GM23338 (cell line): ENCODE data around the gene RAB8B. TPM values are rescaled to one million over a fixed set of nuclear protein-coding genes. Genes with fewer than 3 reads are reported as not detected.

Source experiments
- ATAC-seq: fragments of 200-7000 bp; cut with Tn5 transposase; 3 replicates; pipeline ENCODE4 v1.9.1; 2020
- DNase-seq: peaks from one replicate; pipeline ENCODE4 v3.0.0-alpha.2; 2015; ENCODE audit warnings: low spot score
- H2AFZ ChIP-seq: fragments of 200-600 bp; sonication (generic); 2 replicates; pipeline ENCODE4 v1.8.0; 2016; ENCODE audit warnings: antibody characterized with exemption, mild to moderate bottlenecking, moderate library complexity
- H3F3A ChIP-seq: fragments of 200-600 bp; sonication (generic); replicated peaks from 2 replicates; pipeline ENCODE4 v1.8.0; 2017; ENCODE audit warnings: antibody characterized with exemption, mixed run types, low read depth
- H3K27ac ChIP-seq: fragments of 200-600 bp; sonication (generic); 2 replicates; pipeline ENCODE4 v1.6.1; 2016; ENCODE audit warnings: low read depth
- H3K27me3 ChIP-seq: fragments of 200-600 bp; sonication (generic); 2 replicates; pipeline ENCODE4 v1.8.0; 2016; ENCODE audit warnings: mild to moderate bottlenecking, mixed run types, moderate library complexity; ENCODE audit not compliant: insufficient read depth
- H3K36me3 ChIP-seq: fragments of 200-600 bp; sonication (generic); 2 replicates; pipeline ENCODE4 v1.8.0; 2016; ENCODE audit warnings: mild to moderate bottlenecking; ENCODE audit not compliant: insufficient read depth
- H3K4me1 ChIP-seq: fragments of 200-600 bp; sonication (generic); 2 replicates; pipeline ENCODE4 v1.8.0; 2016; ENCODE audit warnings: mild to moderate bottlenecking, moderate library complexity; ENCODE audit not compliant: insufficient read depth
- H3K4me2 ChIP-seq: fragments of 200-600 bp; sonication (generic); 2 replicates; pipeline ENCODE4 v1.7.1; 2017; ENCODE audit warnings: mixed run types
- H3K4me3 ChIP-seq: fragments of 200-600 bp; sonication (generic); 2 replicates; pipeline ENCODE4 v1.6.1; 2016; ENCODE audit warnings: mixed run types
- H3K79me2 ChIP-seq: fragments of 200-600 bp; sonication (generic); replicated peaks from 2 replicates; pipeline ENCODE4 v1.8.0; 2017; ENCODE audit warnings: mild to moderate bottlenecking; ENCODE audit not compliant: insufficient read depth
- H3K9me2 ChIP-seq: fragments of 200-600 bp; sonication (generic); 2 replicates; pipeline ENCODE4 v1.8.0; 2017; ENCODE audit not compliant: insufficient read depth
- H4K20me1 ChIP-seq: fragments of 200-600 bp; sonication (generic); replicated peaks from 2 replicates; pipeline ENCODE4 v1.8.0; 2017; ENCODE audit warnings: mild to moderate bottlenecking; ENCODE audit not compliant: insufficient read depth
- H3K27ac Mint-ChIP-seq: 2 replicates; pipeline ENCODE4 v1.8.0; 2020; ENCODE audit warnings: inconsistent platforms, mild to moderate bottlenecking, moderate library complexity, mixed read lengths
- H3K27me3 Mint-ChIP-seq: 3 replicates; pipeline ENCODE4 v1.8.0; 2022; ENCODE audit warnings: low read depth, mild to moderate bottlenecking, moderate library complexity, mixed read lengths, inconsistent platforms; ENCODE audit not compliant: insufficient read depth, poor library complexity
- H3K36me3 Mint-ChIP-seq: 3 replicates; pipeline ENCODE4 v1.8.0; 2021; ENCODE audit warnings: low read depth, mild to moderate bottlenecking, inconsistent platforms, moderate library complexity, mixed read lengths
- H3K4me1 Mint-ChIP-seq: 3 replicates; pipeline ENCODE4 v1.8.0; 2020; ENCODE audit warnings: mild to moderate bottlenecking, inconsistent platforms, mixed read lengths
- H3K4me3 Mint-ChIP-seq: 3 replicates; pipeline ENCODE4 v1.8.0; 2021; ENCODE audit warnings: moderate library complexity, mild to moderate bottlenecking, inconsistent platforms, mixed read lengths
- H3K9me3 Mint-ChIP-seq: 3 replicates; pipeline ENCODE4 v1.8.0; 2020; ENCODE audit warnings: moderate library complexity, mild to moderate bottlenecking, inconsistent platforms, mixed read lengths
- CREB1 ChIP-seq: fragments of 250-450 bp; sonication (Bioruptor Pico); IDR thresholded peaks from 2 replicates; pipeline ENCODE4 v1.5.0; 2020; ENCODE audit warnings: low read depth, mild to moderate bottlenecking, moderate library complexity
- ETS1 ChIP-seq: IDR thresholded peaks from 2 replicates; pipeline ENCODE4 v1.6.1; 2016; ENCODE audit warnings: antibody characterized with exemption
- EZH2 ChIP-seq: fragments of 200-600 bp; sonication (generic); IDR thresholded peaks from one replicate; pipeline ENCODE4 v1.8.0; 2017; ENCODE audit warnings: antibody characterized with exemption, mild to moderate bottlenecking, low read depth; ENCODE audit not compliant: unreplicated experiment
- EZH2phosphoT487 ChIP-seq: fragments of 200-600 bp; sonication (generic); IDR thresholded peaks from one replicate; pipeline ENCODE4 v1.8.1; 2018; ENCODE audit warnings: antibody characterized with exemption; ENCODE audit not compliant: unreplicated experiment
- JUNB ChIP-seq: IDR thresholded peaks from one replicate; pipeline ENCODE4 v1.6.1; 2016; ENCODE audit warnings: antibody characterized with exemption; ENCODE audit not compliant: unreplicated experiment
- NANOG ChIP-seq: IDR thresholded peaks from 2 replicates; pipeline ENCODE4 v1.6.1; 2016; ENCODE audit warnings: antibody characterized with exemption, borderline replicate concordance
- POLR2AphosphoS5 ChIP-seq: IDR thresholded peaks from 2 replicates; pipeline ENCODE4 v1.6.1; 2016; ENCODE audit warnings: antibody characterized with exemption, low read depth
- REST ChIP-seq: IDR thresholded peaks from one replicate; pipeline ENCODE4 v1.6.1; 2018; ENCODE audit warnings: antibody characterized with exemption; ENCODE audit not compliant: unreplicated experiment
- STAT1 ChIP-seq: IDR thresholded peaks from one replicate; pipeline ENCODE4 v1.6.1; 2016; ENCODE audit warnings: antibody characterized with exemption; ENCODE audit not compliant: unreplicated experiment
- ZNF114 ChIP-seq: fragments of 250-450 bp; sonication (Bioruptor Pico); IDR thresholded peaks from 2 replicates; pipeline ENCODE4 v1.5.0; 2020; ENCODE audit warnings: mild to moderate bottlenecking, moderate library complexity
- ZNF331 ChIP-seq: fragments of 250-450 bp; sonication (Bioruptor Pico); IDR thresholded peaks from 2 replicates; pipeline ENCODE4 v1.5.0; 2020; ENCODE audit warnings: low read depth, mild to moderate bottlenecking, moderate library complexity
- ZNF462 ChIP-seq: fragments of 250-450 bp; sonication (Bioruptor Pico); IDR thresholded peaks from 2 replicates; pipeline ENCODE4 v1.5.0; 2020; ENCODE audit warnings: mild to moderate bottlenecking, moderate library complexity
- polyA plus RNA-seq: library from polyadenylated mRNA; unstranded; fragments of >200 nt; fragmentation: Nextera tagmentation; extraction: Ambion mirVana; gene quantifications from 2 replicates; pipeline ENCODE4 v1.2.1, GENCODE V29; 2016
- total RNA-seq: library from RNA; depleted of rRNA; stranded (reverse); fragments of >200 nt; shearing (Covaris generic); gene quantifications from 2 replicates; pipeline ENCODE4 v1.2.3, GENCODE V29; 2014
- TF ChIP-seq, protein P1 (sequence below), 2 experiments: fragments of 200-600 bp in 1 of 2; sonication (generic) in 1 of 2; conservative IDR thresholded peaks; 2 replicates each; pipeline versions ENCODE4 v1.5.1 to v1.6.1; 2016 to 2017; ENCODE audit warnings: antibody characterized with exemption in 2 of 2, low read depth in 2 of 2, mild to moderate bottlenecking in 2 of 2, moderate library complexity in 1 of 2

The RAB8B gene
- total and polyA plus RNA-seq, 2 experiments from 2014 or later, result 23.2 to 41.7 TPM

GRCh38 chr15:63219196-63219710, 29.8 kb downstream of the RAB8B start:
- Histone ChIP-seq H3K4me3 (no peak overlapping the region), H3K27ac (no peak overlapping the region), H4K20me1 (no peaks in the 10 kb centered on the region), H3K27me3 (no peaks in the 10 kb centered on the region), H3K9me2 (no peaks in the 10 kb centered on the region), H3K36me3 (no peaks in the 10 kb centered on the region), H3F3A (no peaks in the 10 kb centered on the region), H3K4me2 (no peak overlapping the region), H3K79me2 (peaks cover 42% of the 10 kb centered on the region), H3K4me1 (no peaks in the 10 kb centered on the region), H2AFZ (no peak overlapping the region)
- DNase-seq (no peak), ATAC-seq (no peak)
- Mint-ChIP-seq H3K4me3 (no peak overlapping the region), H3K9me3 (no peaks in the 10 kb centered on the region), H3K27me3 (peaks cover 4% of the 10 kb centered on the region), H3K36me3 (no peaks in the 10 kb centered on the region), H3K4me1 (peaks cover 9% of the 10 kb centered on the region), H3K27ac (no peak overlapping the region)
- TF ChIP-seq JUNB (no peak), REST (no peak), EZH2 (no peak), ZNF462 (no peak), NANOG (no peak), ZNF114 (CRISPR knock-in tag) (no peak), POLR2AphosphoS5 (no peak), CREB1 (CRISPR knock-in tag) (no peak), ZNF331 (CRISPR knock-in tag) (no peak), ETS1 (no peak), EZH2phosphoT487 (no peak), STAT1 (no peak)
- TF ChIP-seq, protein P1, sequence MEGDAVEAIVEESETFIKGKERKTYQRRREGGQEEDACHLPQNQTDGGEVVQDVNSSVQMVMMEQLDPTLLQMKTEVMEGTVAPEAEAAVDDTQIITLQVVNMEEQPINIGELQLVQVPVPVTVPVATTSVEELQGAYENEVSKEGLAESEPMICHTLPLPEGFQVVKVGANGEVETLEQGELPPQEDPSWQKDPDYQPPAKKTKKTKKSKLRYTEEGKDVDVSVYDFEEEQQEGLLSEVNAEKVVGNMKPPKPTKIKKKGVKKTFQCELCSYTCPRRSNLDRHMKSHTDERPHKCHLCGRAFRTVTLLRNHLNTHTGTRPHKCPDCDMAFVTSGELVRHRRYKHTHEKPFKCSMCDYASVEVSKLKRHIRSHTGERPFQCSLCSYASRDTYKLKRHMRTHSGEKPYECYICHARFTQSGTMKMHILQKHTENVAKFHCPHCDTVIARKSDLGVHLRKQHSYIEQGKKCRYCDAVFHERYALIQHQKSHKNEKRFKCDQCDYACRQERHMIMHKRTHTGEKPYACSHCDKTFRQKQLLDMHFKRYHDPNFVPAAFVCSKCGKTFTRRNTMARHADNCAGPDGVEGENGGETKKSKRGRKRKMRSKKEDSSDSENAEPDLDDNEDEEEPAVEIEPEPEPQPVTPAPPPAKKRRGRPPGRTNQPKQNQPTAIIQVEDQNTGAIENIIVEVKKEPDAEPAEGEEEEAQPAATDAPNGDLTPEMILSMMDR (conservative IDR thresholded peaks at IDR 0.05; ENCODE audit: low read depth in 2 of 2), result no peak
